HTR-8/SVneo (cell line): ENCODE measurements around the gene NXN.
A peak's percentile ranks its signal among the peaks of the same experiment; 100 is the strongest.
"Not testable (repeated sequence)": the region's sequence is repeated elsewhere in the genome, so short reads cannot be mapped to it uniquely, and the experiment has no call there.

Experiments
- DNase-seq: peaks from one replicate; pipeline ENCODE4 v3.0.0; 2011; ENCODE audit warnings: low spot score, mixed read lengths; ENCODE audit not compliant: insufficient read length
- FAIRE-seq: peaks from 2 replicates; lab custom pipeline; 2011; peaks lifted over from hg19 to GRCh38; lab: Jason Lieb, UNC

NXN gene

GRCh38 chr17:900336-900934 is 79.1 kb downstream of the NXN start:
- FAIRE-seq (no peak), DNase-seq (no peak)

- no peak for FAIRE-seq
These were observed 81.5 kb downstream of the NXN start for GRCh38 chr17:897970-898619.

DNA sequence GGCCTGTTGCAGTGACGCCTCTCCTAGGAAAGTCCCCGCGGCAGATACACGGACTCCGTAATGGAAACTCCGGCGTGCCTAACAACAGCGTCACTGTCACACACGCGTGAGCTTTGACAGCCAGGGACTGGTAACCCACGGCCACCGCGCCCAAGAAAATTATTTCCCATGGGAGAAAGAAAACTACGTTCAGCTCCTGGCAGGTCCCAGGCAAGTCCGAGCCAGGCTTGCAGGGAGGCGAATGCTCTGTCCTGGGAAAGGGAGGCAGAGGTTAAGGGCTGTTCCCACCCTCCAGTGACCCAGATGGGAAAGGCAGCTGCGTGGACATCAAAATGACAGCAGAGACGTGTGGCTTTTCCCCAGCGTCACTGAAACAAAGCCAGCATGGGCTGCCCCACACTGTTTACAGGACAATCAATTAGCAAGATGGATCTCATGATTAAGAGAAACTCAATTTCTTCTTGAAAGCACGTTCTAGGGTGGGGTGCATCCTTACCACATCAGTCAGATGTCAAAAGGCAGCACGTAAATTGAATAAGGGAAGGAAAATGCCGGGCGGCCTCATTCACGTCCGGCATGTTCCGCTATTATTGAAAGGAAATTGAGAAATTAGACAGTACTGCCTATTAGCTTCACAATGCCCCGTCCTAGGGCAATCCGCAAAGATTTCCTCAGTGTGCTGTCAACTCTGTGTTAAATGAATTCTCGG is 82.5 kb downstream of the NXN start:
- no peak for DNase-seq
- FAIRE-seq: peak; percentile 4

More at GRCh38 chr17:897970-898619, 81.5 kb downstream of the NXN start:
- DNase-seq: no peak

DNA sequence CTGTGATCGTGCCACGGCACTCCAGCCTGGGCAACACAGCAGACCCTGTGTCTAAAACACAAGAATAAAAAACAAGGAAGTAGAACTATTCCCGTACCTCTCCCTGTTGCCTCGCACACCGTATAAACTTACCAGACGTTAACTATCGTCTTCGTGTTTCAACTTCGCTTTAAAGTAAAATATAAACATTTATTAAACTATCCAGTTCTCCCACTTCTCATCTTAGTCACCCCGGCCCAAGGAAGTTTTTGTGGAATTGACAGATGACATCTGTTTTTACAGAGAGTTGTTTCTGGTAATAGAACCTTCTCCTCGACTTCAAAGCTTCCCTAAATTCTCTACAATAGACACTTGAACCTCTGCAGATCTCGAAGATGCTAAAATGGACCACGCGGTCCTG is 83.1 kb downstream of the NXN start:
- no peak for DNase-seq
- no peak for FAIRE-seq

DNA sequence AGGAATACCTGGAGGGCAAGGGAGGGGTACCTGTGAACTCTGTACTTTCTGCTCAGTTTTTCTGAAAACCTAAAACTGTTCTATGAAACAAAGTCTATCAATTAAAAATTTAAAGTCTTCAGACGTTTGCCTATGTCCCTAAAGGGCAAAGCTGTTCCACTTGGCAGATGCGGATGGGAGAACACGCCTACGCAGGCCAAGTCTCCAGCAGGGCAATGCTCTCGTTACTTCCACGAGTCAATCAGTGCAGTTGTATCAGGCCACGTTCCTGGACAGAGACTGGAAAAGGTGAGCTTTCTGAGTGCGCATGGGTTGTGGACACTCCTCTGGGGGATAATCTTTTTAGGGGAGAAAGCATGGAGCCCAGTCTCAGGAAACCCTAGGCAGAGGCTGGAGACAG is 86.6 kb downstream of the NXN start:
- no peak for FAIRE-seq

GRCh38 chr17:888998-889441 is 90.6 kb downstream of the NXN start:
- no peak for DNase-seq
- no peak for FAIRE-seq

More for the DNA sequence above, 86.6 kb downstream of the NXN start:
- DNase-seq: no peak

GRCh38 chr17:887551-888209 is 91.9 kb downstream of the NXN start:
- no peak for FAIRE-seq
- no peak for DNase-seq

DNA sequence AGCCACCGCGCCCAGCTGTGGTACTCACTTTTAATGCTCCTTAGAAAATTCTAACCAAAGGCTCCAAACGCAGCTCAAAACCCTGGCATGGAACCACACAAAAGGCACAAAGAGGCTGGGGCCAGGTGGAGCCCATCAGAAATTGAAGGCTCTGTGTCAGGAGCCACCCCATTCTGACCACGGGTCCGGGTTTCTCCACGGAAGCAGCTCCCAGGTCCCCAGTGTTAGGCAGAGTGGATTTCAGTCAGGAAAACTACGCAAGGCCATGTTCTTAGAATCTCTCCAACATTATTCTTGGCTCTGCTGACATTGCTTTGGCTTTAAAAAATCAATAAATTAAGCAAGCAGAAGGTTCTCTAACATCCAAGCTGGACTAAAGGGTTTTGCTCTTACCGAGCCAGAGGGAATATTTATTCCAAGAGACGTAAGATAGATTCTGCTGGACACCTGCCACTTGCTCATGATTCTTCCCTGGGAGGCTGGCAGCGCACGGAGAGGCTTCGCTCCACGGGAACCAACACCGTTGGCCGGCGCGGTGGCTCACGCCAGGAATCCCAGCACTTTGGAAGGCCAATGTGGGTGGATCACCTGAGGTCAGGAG is 93.5 kb downstream of the NXN start:
- no peak for FAIRE-seq

DNA sequence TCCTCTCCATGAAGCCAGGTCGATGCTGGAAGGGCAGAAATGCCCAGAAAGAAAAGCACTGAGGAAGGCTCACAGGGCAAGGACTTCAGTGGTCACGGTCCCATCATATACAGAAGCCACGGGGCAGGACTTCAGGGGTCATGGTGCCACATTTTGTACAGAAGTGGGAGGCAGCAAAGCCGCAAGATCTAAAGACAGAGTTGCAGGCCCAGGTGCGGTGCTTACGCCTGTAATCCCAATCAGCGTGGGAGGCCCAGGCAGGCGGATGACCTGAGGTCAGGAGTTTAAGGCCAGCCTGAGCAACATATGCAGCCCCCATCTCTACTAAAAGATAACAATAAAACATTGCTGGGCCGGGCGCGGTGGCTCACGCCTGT is 96.0 kb downstream of the NXN start:
- no peak for FAIRE-seq
- no peak for DNase-seq

More for the DNA sequence above, 93.5 kb downstream of the NXN start:
- no peak for DNase-seq

DNA sequence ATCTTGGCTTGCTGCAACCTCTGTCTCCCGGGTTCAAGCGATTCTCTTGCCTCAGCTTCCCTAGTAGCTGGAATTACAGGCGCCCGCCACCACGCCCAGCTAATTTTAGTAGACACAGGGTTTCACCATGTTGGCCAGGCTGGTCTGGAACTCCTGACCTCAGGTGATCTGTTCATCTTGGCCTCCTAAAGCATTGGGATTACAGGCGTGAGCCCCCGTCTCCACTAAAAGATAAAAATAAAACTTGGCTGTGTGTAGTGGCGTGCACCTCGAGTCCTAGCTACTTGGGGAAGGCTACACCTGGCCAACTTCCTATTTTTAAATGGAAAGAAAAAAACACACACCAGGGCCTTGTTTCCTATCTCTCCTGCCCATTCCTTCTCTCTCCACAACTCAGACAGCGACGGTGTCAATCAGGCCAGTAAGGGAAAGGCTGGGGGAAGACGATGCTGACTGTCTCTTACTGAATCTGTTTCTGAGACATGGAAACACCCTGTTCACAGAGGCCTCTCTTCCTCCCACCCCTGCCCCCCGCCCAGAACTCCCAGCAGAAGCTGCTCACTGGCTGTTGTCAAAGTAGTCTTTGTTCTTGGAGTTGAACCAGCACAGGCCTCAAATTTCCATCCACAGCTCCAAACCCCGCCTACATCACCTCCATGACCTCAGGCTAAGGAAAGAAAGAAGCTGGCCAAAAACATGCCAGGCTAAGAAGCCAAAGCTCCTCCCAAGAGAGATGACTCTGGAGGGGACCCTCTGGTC is 96.6 kb downstream of the NXN start:
- FAIRE-seq: no peak
- DNase-seq: peak; percentile 61

DNA sequence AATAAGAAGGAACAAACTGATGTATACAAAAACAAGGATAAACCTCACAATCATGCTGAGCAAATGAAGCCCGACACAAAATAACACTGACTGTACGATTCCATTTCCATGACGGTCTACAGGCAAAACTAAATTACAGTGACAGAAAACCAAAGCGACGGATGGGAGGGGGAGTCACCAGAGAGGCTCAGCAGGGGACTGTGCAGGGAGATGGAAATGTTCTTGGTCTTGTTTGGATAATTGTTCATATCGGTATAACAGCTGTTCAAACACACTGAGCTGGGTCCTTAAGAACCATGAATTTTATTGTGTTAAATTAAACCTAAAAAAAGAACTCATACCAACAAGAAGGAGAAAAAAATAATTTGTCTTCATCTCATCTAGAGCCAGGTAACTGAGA is 97.8 kb downstream of the NXN start:
- DNase-seq (no peak), FAIRE-seq (peak; percentile 28)

DNA sequence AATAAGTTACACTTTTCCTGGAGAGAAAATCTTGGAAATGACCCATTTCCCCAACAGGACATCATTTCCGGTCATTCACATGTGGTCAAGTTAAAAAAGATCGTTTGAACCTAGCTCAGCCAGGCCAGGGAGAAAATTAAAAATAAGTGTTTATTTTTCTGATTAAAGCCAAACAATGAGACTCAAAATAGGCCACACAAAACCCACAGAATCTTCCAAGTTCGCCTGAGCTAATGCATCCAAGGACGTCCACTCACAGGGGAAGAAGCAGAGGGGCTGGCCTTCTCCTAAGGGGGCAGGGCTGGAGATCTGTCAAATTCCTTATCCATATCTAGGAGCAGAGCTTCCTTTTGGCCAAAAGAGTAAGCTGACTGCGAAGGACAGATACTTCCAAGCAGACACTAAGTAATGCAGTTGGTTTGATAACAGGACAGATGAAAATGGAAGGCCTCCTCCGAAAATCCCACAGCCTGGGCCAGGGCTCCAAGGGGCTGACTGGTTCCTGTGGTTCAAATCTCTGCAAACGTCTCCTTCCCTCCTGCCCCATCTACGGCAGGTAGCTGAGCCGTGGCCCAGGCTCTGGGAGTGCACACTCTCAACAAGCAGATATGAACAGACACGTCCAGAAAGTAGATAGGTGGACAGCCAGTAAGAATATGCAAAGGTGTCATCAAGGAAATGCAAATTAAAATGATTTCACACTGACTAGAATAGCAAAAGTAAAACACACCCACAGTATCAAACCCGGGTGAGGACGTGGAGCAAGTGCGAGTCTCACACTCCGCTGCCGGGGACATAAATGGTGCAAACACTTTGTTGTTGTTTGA is 98.9 kb downstream of the NXN start:
- FAIRE-seq: peak; percentile 23
- DNase-seq: no peak

GRCh38 chr17:879546-880442 is 99.8 kb downstream of the NXN start:
- DNase-seq (peak; percentile 63), FAIRE-seq (no peak)

DNA sequence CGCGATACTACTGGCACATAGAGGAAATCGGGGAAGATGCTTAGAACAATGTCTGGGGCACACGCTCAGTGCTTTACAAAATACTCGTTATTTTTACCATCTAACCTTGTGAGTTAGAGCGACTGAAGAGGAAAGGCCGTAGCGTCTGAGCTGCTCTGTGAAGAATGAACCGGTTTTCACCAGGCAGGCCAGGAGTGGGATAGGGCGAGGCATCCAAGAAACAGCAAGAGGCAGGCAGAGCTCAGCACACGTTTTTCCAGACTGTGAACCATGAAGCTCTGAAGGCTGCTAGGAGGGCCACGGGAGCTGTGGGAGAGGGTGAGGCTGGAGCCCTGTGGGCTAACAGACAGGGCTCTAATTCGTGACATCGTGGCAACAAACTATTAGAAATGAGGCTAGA is 101.9 kb downstream of the NXN start:
- FAIRE-seq: peak; percentile 44
- DNase-seq: no peak

- FAIRE-seq: no peak
These were observed 103.3 kb downstream of the NXN start for GRCh38 chr17:876272-876671.

GRCh38 chr17:874590-874989 is 105.0 kb downstream of the NXN start:
- DNase-seq, FAIRE-seq: not testable (repeated sequence)

More at GRCh38 chr17:876272-876671, 103.3 kb downstream of the NXN start:
- DNase-seq: no peak

DNA sequence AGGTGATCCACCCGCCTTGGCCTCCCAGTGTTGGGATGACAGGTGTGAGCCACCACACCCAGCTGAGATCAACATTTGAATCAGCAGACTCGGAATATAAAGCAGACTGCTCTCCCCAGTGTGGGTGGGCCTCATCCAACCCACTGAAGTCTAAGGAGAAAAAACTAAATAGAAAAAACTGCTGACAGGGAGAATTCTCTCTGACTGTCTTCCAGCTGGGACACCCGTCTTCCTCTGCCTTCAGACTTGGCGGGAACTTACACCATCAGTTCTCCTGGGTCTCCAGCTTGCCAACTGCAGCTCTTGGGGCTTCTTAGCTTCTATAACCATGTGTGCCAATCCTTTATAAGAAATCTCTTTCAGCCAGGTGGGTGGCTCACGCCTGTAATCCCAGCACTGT is 106.7 kb downstream of the NXN start:
- FAIRE-seq: no peak

More for the DNA sequence above, 106.7 kb downstream of the NXN start:
- DNase-seq: no peak
